Stimulated activated CD8-positive, alpha-beta memory T cell treated with anti-CD3 and anti-CD28 coated beads, Interleukin-15, amount 100 ng/mL, for 1 hour (primary cell): ENCODE data around the gene C22orf39.

ENCODE experiments used
- DNase-seq: peaks from one replicate; pipeline ENCODE4 v3.0.0-alpha.2; 2020; ENCODE audit warnings: low read depth

C22orf39 gene

GRCh38 chr22:19430890-19431541, 16.5 kb downstream of the C22orf39 start:
- no peak for DNase-seq

GRCh38 chr22:19429950-19430889, 17.3 kb downstream of the C22orf39 start:
- DNase-seq = no peak

- DNase-seq = no peak
These were observed 23.4 kb downstream of the C22orf39 start for GRCh38 chr22:19424186-19424500.

- DNase-seq = no peak
These were observed 24.8 kb downstream of the C22orf39 start for GRCh38 chr22:19422440-19423301.

GRCh38 chr22:19420321-19420720, 27.2 kb downstream of the C22orf39 start:
- DNase-seq = no peak

GRCh38 chr22:19419464-19420178, 27.9 kb downstream of the C22orf39 start:
- DNase-seq = no peak

- DNase-seq = no peak
These were observed 28.4 kb downstream of the C22orf39 start for GRCh38 chr22:19419086-19419463.

GRCh38 chr22:19412923-19413322, 34.6 kb downstream of the C22orf39 start:
- DNase-seq = no peak

- DNase-seq = no peak
These were observed 35.0 kb downstream of the C22orf39 start for GRCh38 chr22:19412478-19412877.

GRCh38 chr22:19411690-19412045, 35.8 kb downstream of the C22orf39 start:
- no peak for DNase-seq

GRCh38 chr22:19410941-19411689, 36.4 kb downstream of the C22orf39 start:
- no peak for DNase-seq

- DNase-seq = no peak
These were observed 39.6 kb downstream of the C22orf39 start for GRCh38 chr22:19407649-19408606.

- DNase-seq = no peak
These were observed 40.7 kb downstream of the C22orf39 start for GRCh38 chr22:19406846-19407245.

- no peak for DNase-seq
These were observed 41.2 kb downstream of the C22orf39 start for GRCh38 chr22:19406281-19406811.

- DNase-seq = no peak
These were observed 41.9 kb downstream of the C22orf39 start for GRCh38 chr22:19405652-19406051.

- DNase-seq = no peak
These were observed 42.4 kb downstream of the C22orf39 start for GRCh38 chr22:19405133-19405532.

GRCh38 chr22:19404676-19405075, 42.8 kb downstream of the C22orf39 start:
- DNase-seq = no peak

GRCh38 chr22:19402642-19403191, 44.8 kb downstream of the C22orf39 start:
- DNase-seq = no peak

GRCh38 chr22:19401483-19401882, 46.0 kb downstream of the C22orf39 start:
- DNase-seq = no peak
